HG02943 (cell line): Measurements from ENCODE around the gene ATXN1.
"Not testable (repeated sequence)": the region's sequence is repeated elsewhere in the genome, so short reads cannot be mapped to it uniquely, and the experiment has no call there.

Source experiments
- ATAC-seq: cut with Tn5 transposase; IDR thresholded peaks from one replicate; pipeline ENCODE4 v1.9.1; 2021; ENCODE audit warnings: mild to moderate bottlenecking, low read depth, moderate library complexity; ENCODE audit not compliant: unreplicated experiment

The ATXN1 gene

GRCh38 chr6:16548121-16548520 lies 213.1 kb downstream of the ATXN1 start:
- ATAC-seq = no peak

- ATAC-seq = no peak
Measured at GRCh38 chr6:16547587-16547986, 213.7 kb downstream of the ATXN1 start.

GRCh38 chr6:16546861-16547260 lies 214.4 kb downstream of the ATXN1 start:
- ATAC-seq = no peak

GRCh38 chr6:16545382-16545781 lies 215.9 kb downstream of the ATXN1 start:
- ATAC-seq = no peak

- ATAC-seq = no peak
Measured at GRCh38 chr6:16544521-16544920, 216.7 kb downstream of the ATXN1 start.

GRCh38 chr6:16544006-16544405 lies 217.3 kb downstream of the ATXN1 start:
- no peak for ATAC-seq

GRCh38 chr6:16543521-16543920 lies 217.7 kb downstream of the ATXN1 start:
- ATAC-seq = no peak

- ATAC-seq = no peak
Measured at GRCh38 chr6:16542070-16542469, 219.2 kb downstream of the ATXN1 start.

GRCh38 chr6:16540804-16541752 lies 220.2 kb downstream of the ATXN1 start:
- peak; percentile 50 for ATAC-seq

- ATAC-seq = not testable (repeated sequence)
Measured at GRCh38 chr6:16540383-16540782, 220.9 kb downstream of the ATXN1 start.

GRCh38 chr6:16539086-16539931 lies 222.0 kb downstream of the ATXN1 start:
- no peak for ATAC-seq

- no peak for ATAC-seq
Measured at GRCh38 chr6:16535564-16535963, 225.7 kb downstream of the ATXN1 start.

GRCh38 chr6:16533721-16534136 lies 227.5 kb downstream of the ATXN1 start:
- ATAC-seq = no peak

GRCh38 chr6:16533210-16533609 lies 228.1 kb downstream of the ATXN1 start:
- ATAC-seq = no peak

GRCh38 chr6:16527691-16528090 lies 233.6 kb downstream of the ATXN1 start:
- ATAC-seq = no peak

GRCh38 chr6:16524380-16524707 lies 236.9 kb downstream of the ATXN1 start:
- ATAC-seq = no peak

GRCh38 chr6:16523606-16524379 lies 237.5 kb downstream of the ATXN1 start:
- ATAC-seq = no peak

- ATAC-seq = no peak
Measured at GRCh38 chr6:16522937-16523336, 238.3 kb downstream of the ATXN1 start.

- no peak for ATAC-seq
Measured at GRCh38 chr6:16521528-16521927, 239.7 kb downstream of the ATXN1 start.
